GM23338 (cell line): Measurements from ENCODE around the gene GAN. TPM values are rescaled to one million over a fixed set of nuclear protein-coding genes. Genes with fewer than 3 reads are reported as not detected.

Experiments used
- ATAC-seq: fragments of 200-7000 bp; cut with Tn5 transposase; 3 replicates; pipeline ENCODE4 v1.9.1; 2020
- DNase-seq: peaks from one replicate; pipeline ENCODE4 v3.0.0-alpha.2; 2015; ENCODE audit warnings: low spot score
- H2AFZ ChIP-seq: fragments of 200-600 bp; sonication (generic); 2 replicates; pipeline ENCODE4 v1.8.0; 2016; ENCODE audit warnings: antibody characterized with exemption, mild to moderate bottlenecking, moderate library complexity
- H3F3A ChIP-seq: fragments of 200-600 bp; sonication (generic); replicated peaks from 2 replicates; pipeline ENCODE4 v1.8.0; 2017; ENCODE audit warnings: antibody characterized with exemption, mixed run types, low read depth
- H3K27ac ChIP-seq: fragments of 200-600 bp; sonication (generic); 2 replicates; pipeline ENCODE4 v1.6.1; 2016; ENCODE audit warnings: low read depth
- H3K27me3 ChIP-seq: fragments of 200-600 bp; sonication (generic); 2 replicates; pipeline ENCODE4 v1.8.0; 2016; ENCODE audit warnings: mild to moderate bottlenecking, mixed run types, moderate library complexity; ENCODE audit not compliant: insufficient read depth
- H3K36me3 ChIP-seq: fragments of 200-600 bp; sonication (generic); 2 replicates; pipeline ENCODE4 v1.8.0; 2016; ENCODE audit warnings: mild to moderate bottlenecking; ENCODE audit not compliant: insufficient read depth
- H3K4me1 ChIP-seq: fragments of 200-600 bp; sonication (generic); 2 replicates; pipeline ENCODE4 v1.8.0; 2016; ENCODE audit warnings: mild to moderate bottlenecking, moderate library complexity; ENCODE audit not compliant: insufficient read depth
- H3K4me2 ChIP-seq: fragments of 200-600 bp; sonication (generic); 2 replicates; pipeline ENCODE4 v1.7.1; 2017; ENCODE audit warnings: mixed run types
- H3K4me3 ChIP-seq: fragments of 200-600 bp; sonication (generic); 2 replicates; pipeline ENCODE4 v1.6.1; 2016; ENCODE audit warnings: mixed run types
- H3K79me2 ChIP-seq: fragments of 200-600 bp; sonication (generic); replicated peaks from 2 replicates; pipeline ENCODE4 v1.8.0; 2017; ENCODE audit warnings: mild to moderate bottlenecking; ENCODE audit not compliant: insufficient read depth
- H3K9me2 ChIP-seq: fragments of 200-600 bp; sonication (generic); 2 replicates; pipeline ENCODE4 v1.8.0; 2017; ENCODE audit not compliant: insufficient read depth
- H4K20me1 ChIP-seq: fragments of 200-600 bp; sonication (generic); replicated peaks from 2 replicates; pipeline ENCODE4 v1.8.0; 2017; ENCODE audit warnings: mild to moderate bottlenecking; ENCODE audit not compliant: insufficient read depth
- H3K27ac Mint-ChIP-seq: 2 replicates; pipeline ENCODE4 v1.8.0; 2020; ENCODE audit warnings: inconsistent platforms, mild to moderate bottlenecking, moderate library complexity, mixed read lengths
- H3K27me3 Mint-ChIP-seq: 3 replicates; pipeline ENCODE4 v1.8.0; 2022; ENCODE audit warnings: low read depth, mild to moderate bottlenecking, moderate library complexity, mixed read lengths, inconsistent platforms; ENCODE audit not compliant: insufficient read depth, poor library complexity
- H3K36me3 Mint-ChIP-seq: 3 replicates; pipeline ENCODE4 v1.8.0; 2021; ENCODE audit warnings: low read depth, mild to moderate bottlenecking, inconsistent platforms, moderate library complexity, mixed read lengths
- H3K4me1 Mint-ChIP-seq: 3 replicates; pipeline ENCODE4 v1.8.0; 2020; ENCODE audit warnings: mild to moderate bottlenecking, inconsistent platforms, mixed read lengths
- H3K4me3 Mint-ChIP-seq: 3 replicates; pipeline ENCODE4 v1.8.0; 2021; ENCODE audit warnings: moderate library complexity, mild to moderate bottlenecking, inconsistent platforms, mixed read lengths
- H3K9me3 Mint-ChIP-seq: 3 replicates; pipeline ENCODE4 v1.8.0; 2020; ENCODE audit warnings: moderate library complexity, mild to moderate bottlenecking, inconsistent platforms, mixed read lengths
- EZH2 ChIP-seq: fragments of 200-600 bp; sonication (generic); IDR thresholded peaks from one replicate; pipeline ENCODE4 v1.8.0; 2017; ENCODE audit warnings: antibody characterized with exemption, mild to moderate bottlenecking, low read depth; ENCODE audit not compliant: unreplicated experiment
- NANOG ChIP-seq: IDR thresholded peaks from 2 replicates; pipeline ENCODE4 v1.6.1; 2016; ENCODE audit warnings: antibody characterized with exemption, borderline replicate concordance
- POLR2AphosphoS5 ChIP-seq: IDR thresholded peaks from 2 replicates; pipeline ENCODE4 v1.6.1; 2016; ENCODE audit warnings: antibody characterized with exemption, low read depth
- STAT1 ChIP-seq: IDR thresholded peaks from one replicate; pipeline ENCODE4 v1.6.1; 2016; ENCODE audit warnings: antibody characterized with exemption; ENCODE audit not compliant: unreplicated experiment
- ZNF114 ChIP-seq: fragments of 250-450 bp; sonication (Bioruptor Pico); IDR thresholded peaks from 2 replicates; pipeline ENCODE4 v1.5.0; 2020; ENCODE audit warnings: mild to moderate bottlenecking, moderate library complexity
- ZNF331 ChIP-seq: fragments of 250-450 bp; sonication (Bioruptor Pico); IDR thresholded peaks from 2 replicates; pipeline ENCODE4 v1.5.0; 2020; ENCODE audit warnings: low read depth, mild to moderate bottlenecking, moderate library complexity
- polyA plus RNA-seq: library from polyadenylated mRNA; unstranded; fragments of >200 nt; fragmentation: Nextera tagmentation; extraction: Ambion mirVana; gene quantifications from 2 replicates; pipeline ENCODE4 v1.2.1, GENCODE V29; 2016
- total RNA-seq: library from RNA; depleted of rRNA; stranded (reverse); fragments of >200 nt; shearing (Covaris generic); gene quantifications from 2 replicates; pipeline ENCODE4 v1.2.3, GENCODE V29; 2014
- TF ChIP-seq, protein P1 (sequence below): IDR thresholded peaks from one replicate; pipeline ENCODE4 v1.6.1; 2018; ENCODE audit warnings: antibody characterized with exemption; ENCODE audit not compliant: unreplicated experiment
- TF ChIP-seq, protein P2 (sequence below), 2 experiments: fragments of 200-600 bp in 1 of 2; sonication (generic) in 1 of 2; conservative IDR thresholded peaks; 2 replicates each; pipeline versions ENCODE4 v1.5.1 to v1.6.1; 2016 to 2017; ENCODE audit warnings: antibody characterized with exemption in 2 of 2, low read depth in 2 of 2, mild to moderate bottlenecking in 2 of 2, moderate library complexity in 1 of 2

Gene GAN
- total and polyA plus RNA-seq, 2 experiments from 2014 or later = 8.1 to 28.5 TPM

DNA sequence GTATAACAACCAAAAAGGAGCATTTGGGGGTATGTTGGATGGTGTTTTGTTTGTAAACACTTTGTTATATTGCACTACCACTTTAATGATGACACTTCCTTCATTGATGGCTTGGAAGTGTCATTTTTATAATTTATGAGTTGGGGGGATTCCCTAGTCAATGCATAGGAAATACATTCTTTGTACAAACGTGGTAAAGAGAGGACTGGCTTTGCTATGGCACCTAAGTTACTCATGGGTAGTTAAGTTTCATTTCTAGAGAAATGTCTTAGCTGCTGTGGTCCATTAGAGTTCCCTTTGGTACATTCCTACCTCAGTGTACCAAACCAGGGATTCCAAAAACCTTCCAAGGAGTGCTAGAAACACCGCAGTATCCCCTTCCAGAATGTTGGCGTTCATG is 66.2 kb downstream of the GAN start:
- H3K4me2 ChIP-seq = no peak overlapping the region
- Mint-ChIP-seq H3K9me3 (no peaks in the 10 kb centered on the region), H3K4me3 (no peak overlapping the region), H3K36me3 (peaks cover 9% of the 10 kb centered on the region; the same call in 1 of the 3 replicates), H3K27ac (no peak overlapping the region), H3K27me3 (no peaks in the 10 kb centered on the region), H3K4me1 (peaks cover 18% of the 10 kb centered on the region)
- 0 out of 2 replicates have a peak, but pooled peaks cover 9% of the 10 kb centered on the region for H3K36me3 ChIP-seq
- H2AFZ ChIP-seq = no peak overlapping the region
- H3K27me3 ChIP-seq = no peaks in the 10 kb centered on the region
- no peak for TF ChIP-seq ZNF331 (CRISPR knock-in tag)
- TF ChIP-seq EZH2 = no peak
- TF ChIP-seq, protein P1, sequence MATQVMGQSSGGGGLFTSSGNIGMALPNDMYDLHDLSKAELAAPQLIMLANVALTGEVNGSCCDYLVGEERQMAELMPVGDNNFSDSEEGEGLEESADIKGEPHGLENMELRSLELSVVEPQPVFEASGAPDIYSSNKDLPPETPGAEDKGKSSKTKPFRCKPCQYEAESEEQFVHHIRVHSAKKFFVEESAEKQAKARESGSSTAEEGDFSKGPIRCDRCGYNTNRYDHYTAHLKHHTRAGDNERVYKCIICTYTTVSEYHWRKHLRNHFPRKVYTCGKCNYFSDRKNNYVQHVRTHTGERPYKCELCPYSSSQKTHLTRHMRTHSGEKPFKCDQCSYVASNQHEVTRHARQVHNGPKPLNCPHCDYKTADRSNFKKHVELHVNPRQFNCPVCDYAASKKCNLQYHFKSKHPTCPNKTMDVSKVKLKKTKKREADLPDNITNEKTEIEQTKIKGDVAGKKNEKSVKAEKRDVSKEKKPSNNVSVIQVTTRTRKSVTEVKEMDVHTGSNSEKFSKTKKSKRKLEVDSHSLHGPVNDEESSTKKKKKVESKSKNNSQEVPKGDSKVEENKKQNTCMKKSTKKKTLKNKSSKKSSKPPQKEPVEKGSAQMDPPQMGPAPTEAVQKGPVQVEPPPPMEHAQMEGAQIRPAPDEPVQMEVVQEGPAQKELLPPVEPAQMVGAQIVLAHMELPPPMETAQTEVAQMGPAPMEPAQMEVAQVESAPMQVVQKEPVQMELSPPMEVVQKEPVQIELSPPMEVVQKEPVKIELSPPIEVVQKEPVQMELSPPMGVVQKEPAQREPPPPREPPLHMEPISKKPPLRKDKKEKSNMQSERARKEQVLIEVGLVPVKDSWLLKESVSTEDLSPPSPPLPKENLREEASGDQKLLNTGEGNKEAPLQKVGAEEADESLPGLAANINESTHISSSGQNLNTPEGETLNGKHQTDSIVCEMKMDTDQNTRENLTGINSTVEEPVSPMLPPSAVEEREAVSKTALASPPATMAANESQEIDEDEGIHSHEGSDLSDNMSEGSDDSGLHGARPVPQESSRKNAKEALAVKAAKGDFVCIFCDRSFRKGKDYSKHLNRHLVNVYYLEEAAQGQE = no peak
- no peak for TF ChIP-seq STAT1
- H3K9me2 ChIP-seq = no peaks in the 10 kb centered on the region
- H3K4me3 ChIP-seq = no peak overlapping the region
- no peaks in the 10 kb centered on the region; the same call in none of the 2 replicates for H3K79me2 ChIP-seq
- H3F3A ChIP-seq = 0 out of 2 replicates have a peak, but pooled peaks cover 4% of the 10 kb centered on the region
- H3K4me1 ChIP-seq = no peaks in the 10 kb centered on the region
- H3K27ac ChIP-seq = no peak overlapping the region
- ATAC-seq (no peak), DNase-seq (no peak)
- peaks cover 3% of the 10 kb centered on the region; the same call in 1 of the 2 replicates for H4K20me1 ChIP-seq

DNA sequence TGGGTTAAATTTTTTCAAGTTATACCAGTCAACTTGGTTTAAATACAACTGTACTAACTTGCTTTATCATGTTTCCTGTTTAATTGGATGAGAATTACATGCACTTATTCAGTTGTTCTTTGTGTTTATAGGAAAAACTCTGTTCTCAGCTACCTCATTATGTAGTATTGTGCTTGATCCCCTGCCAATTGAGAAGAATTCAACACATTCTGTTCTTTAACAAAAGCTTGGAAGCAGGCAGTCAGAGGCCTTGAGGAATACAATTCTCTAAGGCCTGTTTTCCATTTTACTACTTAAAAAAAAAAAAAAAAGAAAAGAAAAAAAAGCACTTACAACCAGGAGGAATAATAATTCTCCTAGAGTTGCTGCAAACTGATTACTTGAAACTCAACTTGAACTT is 69.2 kb downstream of the GAN start:
- Histone ChIP-seq H3K4me3 (no peak overlapping the region), H3K27me3 (no peaks in the 10 kb centered on the region), H3K79me2 (no peaks in the 10 kb centered on the region; the same call in 1 of the 2 replicates), H3K27ac (no peak overlapping the region), H2AFZ (no peak overlapping the region), H3K9me2 (no peaks in the 10 kb centered on the region), H4K20me1 (peaks cover 11% of the 10 kb centered on the region; the same call in 1 of the 2 replicates), H3K4me1 (no peaks in the 10 kb centered on the region), H3K36me3 (no peaks in the 10 kb centered on the region), H3K4me2 (no peak overlapping the region), H3F3A (no peaks in the 10 kb centered on the region)
- Mint-ChIP-seq H3K36me3 (no peaks in the 10 kb centered on the region), H3K27ac (0 out of 2 replicates have a peak overlapping the region, but pooled peaks have one; percentile 60), H3K9me3 (no peaks in the 10 kb centered on the region), H3K4me3 (no peak overlapping the region), H3K27me3 (peaks cover 2% of the 10 kb centered on the region), H3K4me1 (peaks cover 12% of the 10 kb centered on the region; the same call in 2 of the 3 replicates)
- ATAC-seq (peak; percentile 62), DNase-seq (peak; percentile 28)
- TF ChIP-seq, protein P2, sequence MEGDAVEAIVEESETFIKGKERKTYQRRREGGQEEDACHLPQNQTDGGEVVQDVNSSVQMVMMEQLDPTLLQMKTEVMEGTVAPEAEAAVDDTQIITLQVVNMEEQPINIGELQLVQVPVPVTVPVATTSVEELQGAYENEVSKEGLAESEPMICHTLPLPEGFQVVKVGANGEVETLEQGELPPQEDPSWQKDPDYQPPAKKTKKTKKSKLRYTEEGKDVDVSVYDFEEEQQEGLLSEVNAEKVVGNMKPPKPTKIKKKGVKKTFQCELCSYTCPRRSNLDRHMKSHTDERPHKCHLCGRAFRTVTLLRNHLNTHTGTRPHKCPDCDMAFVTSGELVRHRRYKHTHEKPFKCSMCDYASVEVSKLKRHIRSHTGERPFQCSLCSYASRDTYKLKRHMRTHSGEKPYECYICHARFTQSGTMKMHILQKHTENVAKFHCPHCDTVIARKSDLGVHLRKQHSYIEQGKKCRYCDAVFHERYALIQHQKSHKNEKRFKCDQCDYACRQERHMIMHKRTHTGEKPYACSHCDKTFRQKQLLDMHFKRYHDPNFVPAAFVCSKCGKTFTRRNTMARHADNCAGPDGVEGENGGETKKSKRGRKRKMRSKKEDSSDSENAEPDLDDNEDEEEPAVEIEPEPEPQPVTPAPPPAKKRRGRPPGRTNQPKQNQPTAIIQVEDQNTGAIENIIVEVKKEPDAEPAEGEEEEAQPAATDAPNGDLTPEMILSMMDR (conservative IDR thresholded peaks at IDR 0.05; ENCODE audit: low read depth in 2 of 2) = no peak
- TF ChIP-seq ZNF114 (CRISPR knock-in tag) (no peak), EZH2 (no peak), POLR2AphosphoS5 (no peak), NANOG (no peak)
